GM19239 (cell line): ENCODE data around the gene SH3TC1.
A peak's percentile ranks its signal among the peaks of the same experiment; 100 is the strongest.

Source experiments
- DNase-seq: peaks from one replicate; pipeline ENCODE4 v3.0.0; 2011; ENCODE audit warnings: low spot score; ENCODE audit not compliant: insufficient read length
- FAIRE-seq: peaks from 2 replicates; lab custom pipeline; 2011; peaks lifted over from hg19 to GRCh38; lab: Jason Lieb, UNC

Gene SH3TC1

GRCh38 chr4:8225706-8226443 is 26.8 kb downstream of the SH3TC1 start:
- no peak for DNase-seq
- no peak for FAIRE-seq

DNA sequence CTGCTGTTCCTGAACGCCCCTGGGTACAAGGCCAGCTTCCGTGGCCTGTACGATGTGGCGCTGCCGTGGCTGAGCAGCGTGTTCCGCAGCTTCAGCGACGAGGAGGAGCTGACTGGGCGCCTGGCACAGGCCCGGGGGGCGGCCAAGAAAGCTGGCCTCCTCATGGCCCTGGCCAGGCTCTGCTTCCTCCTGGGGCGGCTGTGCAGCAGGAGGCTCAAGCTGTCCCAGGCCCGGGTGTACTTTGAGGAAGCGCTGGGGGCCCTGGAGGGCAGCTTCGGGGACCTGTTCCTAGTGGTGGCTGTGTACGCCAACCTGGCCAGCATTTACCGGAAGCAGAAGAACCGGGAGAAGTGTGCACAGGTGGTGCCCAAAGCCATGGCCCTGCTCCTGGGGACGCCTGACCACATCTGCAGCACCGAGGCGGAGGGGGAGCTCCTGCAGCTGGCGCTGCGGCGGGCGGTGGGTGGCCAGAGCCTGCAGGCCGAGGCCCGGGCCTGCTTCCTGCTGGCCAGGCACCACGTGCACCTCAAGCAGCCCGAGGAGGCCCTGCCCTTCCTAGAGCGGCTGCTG is 28.2 kb downstream of the SH3TC1 start:
- no peak for DNase-seq
- no peak for FAIRE-seq

GRCh38 chr4:8227771-8228318 is 28.8 kb downstream of the SH3TC1 start:
- FAIRE-seq = no peak
- no peak for DNase-seq

GRCh38 chr4:8228319-8229250 is 29.5 kb downstream of the SH3TC1 start:
- peak; percentile 66 for DNase-seq
- FAIRE-seq = peak; percentile 87

GRCh38 chr4:8229331-8229975 is 30.4 kb downstream of the SH3TC1 start:
- DNase-seq (no peak), FAIRE-seq (no peak)

- no peak for FAIRE-seq
Observed at GRCh38 chr4:8230033-8230432, 30.9 kb downstream of the SH3TC1 start.

DNA sequence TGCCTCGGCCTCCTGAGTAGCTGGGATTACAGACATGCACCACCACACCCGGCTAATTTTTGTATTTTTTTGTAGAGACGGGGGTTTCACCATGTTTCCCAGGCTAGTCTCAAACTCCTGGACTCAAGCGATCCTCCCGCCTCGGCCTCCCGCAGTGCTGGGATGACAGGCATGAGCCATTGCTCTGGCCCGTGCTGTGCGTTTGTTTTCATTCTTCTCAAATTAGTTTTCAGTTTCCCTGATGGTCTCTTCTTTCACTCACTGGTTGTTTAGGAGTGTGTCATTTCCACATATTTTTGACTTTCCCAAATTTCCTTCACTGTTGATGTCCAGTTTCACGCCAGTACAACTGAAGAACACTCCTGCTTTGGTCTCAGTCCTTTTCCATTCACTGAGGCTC is 31.8 kb downstream of the SH3TC1 start:
- DNase-seq (no peak), FAIRE-seq (no peak)

More at GRCh38 chr4:8230033-8230432, 30.9 kb downstream of the SH3TC1 start:
- no peak for DNase-seq

GRCh38 chr4:8231551-8232049 is 32.5 kb downstream of the SH3TC1 start:
- FAIRE-seq (no peak), DNase-seq (no peak)

GRCh38 chr4:8232748-8233147 is 33.7 kb downstream of the SH3TC1 start:
- DNase-seq = no peak
- FAIRE-seq = no peak

- DNase-seq = no peak
- no peak for FAIRE-seq
Observed at GRCh38 chr4:8233672-8234484, 34.8 kb downstream of the SH3TC1 start.

GRCh38 chr4:8234715-8235114 is 35.6 kb downstream of the SH3TC1 start:
- FAIRE-seq (no peak), DNase-seq (no peak)

DNA sequence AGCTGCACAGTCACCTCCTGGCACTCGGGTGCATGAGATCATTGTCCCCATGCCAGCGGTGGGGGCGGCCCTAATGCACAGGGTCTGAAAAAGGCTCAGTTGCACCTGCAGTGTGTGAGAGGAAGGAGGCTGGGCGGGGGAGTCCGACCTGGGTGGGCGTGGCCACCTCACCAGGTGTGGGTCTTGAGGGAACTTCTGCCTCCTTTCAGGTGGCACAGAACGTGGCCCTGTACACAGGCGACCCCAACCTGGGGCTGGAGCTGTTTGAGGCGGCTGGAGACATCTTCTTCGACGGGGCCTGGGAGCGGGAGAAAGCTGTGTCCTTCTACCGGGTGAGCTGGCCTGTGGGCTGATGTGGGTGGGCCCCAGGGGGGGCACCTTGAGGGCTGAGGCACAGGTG is 36.1 kb downstream of the SH3TC1 start:
- FAIRE-seq = no peak
- no peak for DNase-seq

DNA sequence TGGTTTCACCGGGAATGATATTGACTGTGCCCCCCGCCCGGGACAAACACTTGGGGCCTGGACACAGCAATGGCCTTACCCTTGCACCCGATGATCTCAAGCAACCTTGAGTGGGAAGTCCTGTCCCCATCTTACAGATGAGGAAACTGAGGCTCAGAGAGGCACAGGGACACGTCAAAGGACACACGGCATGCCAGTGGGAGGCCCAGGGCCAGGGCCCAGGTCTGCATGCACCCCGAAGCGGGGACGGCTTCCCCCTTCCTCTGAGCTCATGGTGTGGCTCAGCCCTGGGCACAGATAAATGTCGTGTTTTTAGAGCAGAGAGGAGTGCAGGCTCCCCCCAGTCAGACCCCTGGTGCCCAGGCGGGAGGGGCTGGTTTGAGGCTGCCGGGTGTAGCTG is 36.6 kb downstream of the SH3TC1 start:
- DNase-seq (no peak), FAIRE-seq (no peak)

DNA sequence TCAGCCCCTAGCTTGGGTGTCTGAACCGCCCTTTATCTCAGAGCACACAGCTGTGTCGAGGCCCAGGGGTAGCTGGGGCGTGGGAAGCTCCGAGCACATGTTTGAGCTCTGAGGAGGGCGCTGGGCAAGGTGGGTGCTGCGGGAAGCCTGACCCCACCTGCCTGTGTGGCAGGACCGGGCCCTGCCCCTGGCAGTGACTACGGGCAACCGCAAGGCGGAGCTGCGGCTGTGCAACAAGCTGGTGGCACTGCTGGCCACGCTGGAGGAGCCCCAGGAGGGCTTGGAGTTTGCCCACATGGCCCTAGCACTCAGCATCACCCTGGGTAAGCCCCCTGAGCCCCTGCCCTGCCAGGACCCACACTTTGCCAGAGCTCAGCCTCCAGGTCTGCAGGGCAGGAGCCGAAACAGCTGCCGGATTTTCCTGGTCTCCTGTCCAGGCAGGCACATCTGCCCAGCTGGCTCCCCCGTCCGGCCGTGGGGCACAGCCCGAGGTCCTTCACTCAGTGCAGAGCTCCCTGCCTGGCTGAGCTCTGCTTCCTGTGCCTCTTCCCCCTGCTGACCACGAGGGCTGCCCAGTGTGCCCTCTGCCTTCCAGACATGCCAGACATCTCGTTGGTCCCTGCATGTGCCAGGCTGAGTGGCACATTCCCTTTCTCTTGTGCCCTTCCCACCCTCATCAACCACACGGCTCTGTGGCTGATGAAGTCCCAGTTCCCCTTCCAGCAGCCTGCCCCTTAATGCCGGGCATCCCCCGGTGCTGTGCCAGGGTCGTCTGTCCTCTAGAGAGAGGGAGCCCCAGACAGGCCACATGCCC is 37.2 kb downstream of the SH3TC1 start:
- DNase-seq = no peak
- FAIRE-seq = no peak

- FAIRE-seq (no peak), DNase-seq (no peak)
Observed at GRCh38 chr4:8236920-8237195, 37.8 kb downstream of the SH3TC1 start.

- FAIRE-seq (no peak), DNase-seq (no peak)
Observed at GRCh38 chr4:8237256-8237989, 38.3 kb downstream of the SH3TC1 start.

GRCh38 chr4:8238036-8238511 is 39.0 kb downstream of the SH3TC1 start:
- FAIRE-seq (no peak), DNase-seq (no peak)

DNA sequence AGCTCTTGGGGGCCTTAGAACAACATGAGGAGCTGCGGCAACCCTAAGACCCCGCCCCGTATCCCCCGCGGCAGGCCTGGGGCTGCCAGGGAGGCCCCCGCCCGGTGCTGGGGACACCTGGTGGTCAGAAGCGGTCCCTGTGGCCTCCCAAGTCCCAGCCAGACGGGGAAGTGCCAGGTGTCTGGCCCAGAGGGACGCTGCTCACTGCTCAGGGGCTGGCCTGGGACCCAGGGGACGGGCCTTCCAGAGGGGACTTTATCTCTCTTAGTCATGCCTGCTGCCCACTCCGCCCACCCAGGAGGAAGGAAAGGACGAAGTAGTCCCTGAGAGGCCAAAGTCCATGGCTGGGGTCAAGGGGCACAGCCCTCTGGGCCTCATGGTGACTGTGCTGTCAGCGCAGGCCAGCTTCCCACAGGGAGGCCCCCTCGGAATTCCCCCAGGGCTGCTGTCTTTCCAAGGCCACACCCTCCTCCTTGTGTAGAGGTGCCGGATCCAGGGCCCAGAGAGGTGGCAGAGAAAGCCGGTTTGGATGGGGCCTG is 39.5 kb downstream of the SH3TC1 start:
- DNase-seq (no peak), FAIRE-seq (no peak)
